Tibial nerve (tissue), 4 donors: ENCODE measurements around the gene POMGNT2. TPM values are rescaled to one million over a fixed set of nuclear protein-coding genes. Genes with fewer than 3 reads are reported as not detected.
"Not testable (repeated sequence)": the region's sequence is repeated elsewhere in the genome, so short reads cannot be mapped to it uniquely, and the experiment has no call there.

Experiments
- DNase-seq, 2 donors: peaks; one replicate each; pipeline ENCODE4 v3.0.0-alpha.2; 2019; ENCODE audit warnings: low spot score in 2 of 2
- H3K27ac ChIP-seq, 4 donors: fragments of 200-600 bp; sonication (generic) in 3 of 4; one replicate each; pipeline ENCODE4 v1.5.1; 2017 to 2019; ENCODE audit warnings: mild to moderate bottlenecking in 1 of 4
- H3K27me3 ChIP-seq, 2 donors: fragments of 200-600 bp; sonication (generic) in 1 of 2; one replicate each; pipeline versions ENCODE4 v1.5.1 to v1.6.0; 2017 to 2019
- H3K36me3 ChIP-seq, 3 donors: fragments of 200-600 bp; sonication (generic); one replicate each; pipeline ENCODE4 v1.5.1; 2018 to 2019
- H3K4me1 ChIP-seq, 4 donors: fragments of 200-600 bp; sonication (generic) in 3 of 4; one replicate each; pipeline ENCODE4 v1.5.1; 2017 to 2019
- H3K4me3 ChIP-seq, 4 donors: fragments of 200-600 bp; sonication (generic) in 3 of 4; one replicate each; pipeline ENCODE4 v1.5.1; 2017 to 2019; ENCODE audit warnings: mild to moderate bottlenecking in 1 of 4, moderate library complexity in 1 of 4
- H3K9me3 ChIP-seq, 4 donors: fragments of 200-600 bp; sonication (generic) in 3 of 4; one replicate each; pipeline ENCODE4 v1.5.1; 2017 to 2019
- CTCF ChIP-seq, 5 experiments: fragments of 200-600 bp in 3 of 5; fragments of 450-650 bp in 2 of 5; sonication (generic) in 3 of 5; IDR thresholded peaks; one replicate each; pipeline ENCODE4 v1.5.1; 2016 to 2019; ENCODE audit warnings: antibody characterized with exemption in 5 of 5, mild to moderate bottlenecking in 3 of 5, moderate library complexity in 2 of 5
- EP300 ChIP-seq, 2 donors: sonication (generic); formaldehyde crosslinking; IDR thresholded peaks; one replicate each; pipeline ENCODE4 v1.6.1; 2017; ENCODE audit warnings: antibody characterized with exemption in 2 of 2, mild to moderate bottlenecking in 1 of 2
- POLR2A ChIP-seq, 2 donors: fragments of 450-650 bp; IDR thresholded peaks; one replicate each; pipeline ENCODE4 v1.6.1; 2017; ENCODE audit warnings: antibody characterized with exemption in 2 of 2, mild to moderate bottlenecking in 2 of 2, moderate library complexity in 2 of 2
- WGBS, 2 donors: methylation state at CpG; one replicate each; pipeline ENCODE4 v1.1.5; 2018; 5-methylcytosine and 5-hydroxymethylcytosine counted together
- total RNA-seq, 4 donors: library from RNA; depleted of rRNA; stranded (reverse); fragments of >200 nt; gene quantifications; one replicate each; pipeline ENCODE4 v1.1.0, GENCODE V29; 2016

The POMGNT2 gene
- total RNA-seq, 4 donors from 2014 or later, result 22.2 to 39.4 (median 27.8) TPM

- WGBS, 2 donors, result 78 to 88% methylated on average over 5 of the region's 5 CpGs
- TF ChIP-seq CTCF (IDR thresholded peaks at IDR 0.05) (no peak), POLR2A (IDR thresholded peaks at IDR 0.05) (no peak), EP300 (IDR thresholded peaks at IDR 0.05) (no peak)
- Histone ChIP-seq H3K9me3 (peaks cover 0 to 40% (median 9%) of the 10 kb centered on the region in 4 donors), H3K27ac (no peak overlapping the region), H3K36me3 (peaks cover 0 to 57% (median 0%) of the 10 kb centered on the region in 3 donors), H3K27me3 (no peaks in the 10 kb centered on the region), H3K4me1 (no peaks in the 10 kb centered on the region), H3K4me3 (no peak overlapping the region)
- peak in 1 of 2 donors; percentile 0 for DNase-seq
Observed at GRCh38 chr3:43054754-43055153, 51.1 kb downstream of the POMGNT2 start.

GRCh38 chr3:43053291-43053690 lies 52.6 kb downstream of the POMGNT2 start:
- no peak overlapping the region for H3K27ac ChIP-seq
- DNase-seq, result peak in 1 of 2 donors; percentile 0
- 89 to 99% methylated on average over 9 to 12 of the region's 12 CpGs for WGBS, 2 donors

GRCh38 chr3:43048470-43048869 lies 57.4 kb downstream of the POMGNT2 start:
- Histone ChIP-seq H3K36me3 (peaks cover 0 to 21% (median 0%) of the 10 kb centered on the region in 3 donors), H3K4me1 (no peaks in the 10 kb centered on the region), H3K4me3 (no peak overlapping the region), H3K27me3 (no peaks in the 10 kb centered on the region), H3K9me3 (peaks cover 0 to 79% (median 17%) of the 10 kb centered on the region in 4 donors), H3K27ac (no peak overlapping the region)
- peak in 1 of 2 donors; percentile 0 for DNase-seq
- no peak for TF ChIP-seq EP300 (IDR thresholded peaks at IDR 0.05)
- no peak for TF ChIP-seq CTCF (IDR thresholded peaks at IDR 0.05)
- no peak for TF ChIP-seq POLR2A (IDR thresholded peaks at IDR 0.05)

More at GRCh38 chr3:43053291-43053690, 52.6 kb downstream of the POMGNT2 start:
- H3K27me3 ChIP-seq, result no peaks in the 10 kb centered on the region
- peaks cover 0 to 50% (median 0%) of the 10 kb centered on the region in 3 donors for H3K36me3 ChIP-seq
- no peak for TF ChIP-seq CTCF (IDR thresholded peaks at IDR 0.05)
- no peak for TF ChIP-seq EP300 (IDR thresholded peaks at IDR 0.05)
- TF ChIP-seq POLR2A (IDR thresholded peaks at IDR 0.05), result no peak
- H3K4me1 ChIP-seq, result no peaks in the 10 kb centered on the region
- peaks cover 0 to 43% (median 14%) of the 10 kb centered on the region in 4 donors for H3K9me3 ChIP-seq
- H3K4me3 ChIP-seq, result no peak overlapping the region

GRCh38 chr3:43046583-43046982 lies 59.3 kb downstream of the POMGNT2 start:
- WGBS, 2 donors, result 38 to 69% methylated on average over 1 of the region's 1 CpG
- H3K36me3 ChIP-seq, result peaks cover 0 to 26% (median 0%) of the 10 kb centered on the region in 3 donors
- H3K4me3 ChIP-seq, result no peak overlapping the region
- no peak for TF ChIP-seq CTCF (IDR thresholded peaks at IDR 0.05)
- no peak for TF ChIP-seq EP300 (IDR thresholded peaks at IDR 0.05)
- no peak for TF ChIP-seq POLR2A (IDR thresholded peaks at IDR 0.05)
- DNase-seq, result peak in 1 of 2 donors; percentile 1
- H3K27ac ChIP-seq, result no peak overlapping the region
- H3K4me1 ChIP-seq, result no peaks in the 10 kb centered on the region
- H3K9me3 ChIP-seq, result peaks cover 0 to 68% (median 17%) of the 10 kb centered on the region in 4 donors
- H3K27me3 ChIP-seq, result no peaks in the 10 kb centered on the region

- peaks cover 0 to 53% (median 10%) of the 10 kb centered on the region in 4 donors for H3K9me3 ChIP-seq
- not testable (repeated sequence) for H3K27me3 ChIP-seq, DNase-seq, H3K27ac ChIP-seq, H3K4me1 ChIP-seq, H3K4me3 ChIP-seq
- H3K36me3 ChIP-seq, result peaks cover 0 to 26% (median 0%) of the 10 kb centered on the region in 3 donors
Observed at GRCh38 chr3:43045079-43045478, 60.8 kb downstream of the POMGNT2 start.

- Histone ChIP-seq H3K36me3 (peaks cover 0 to 24% (median 0%) of the 10 kb centered on the region in 3 donors), H3K27me3 (no peaks in the 10 kb centered on the region), H3K27ac (no peak overlapping the region), H3K9me3 (peaks cover 0 to 40% (median 5%) of the 10 kb centered on the region in 4 donors), H3K4me3 (no peak overlapping the region), H3K4me1 (no peaks in the 10 kb centered on the region)
- 81 to 86% methylated on average over 2 of the region's 2 CpGs for WGBS, 2 donors
- no peak for DNase-seq
- TF ChIP-seq CTCF (IDR thresholded peaks at IDR 0.05), result no peak
- TF ChIP-seq POLR2A (IDR thresholded peaks at IDR 0.05), result no peak
- TF ChIP-seq EP300 (IDR thresholded peaks at IDR 0.05), result no peak
Observed at GRCh38 chr3:43043793-43044192, 62.1 kb downstream of the POMGNT2 start.
